HepG2 (cell line): ENCODE measurements around the gene UBAP2. TPM values are rescaled to one million over a fixed set of nuclear protein-coding genes. Genes with fewer than 3 reads are reported as not detected.
A peak's percentile ranks its signal among the peaks of the same experiment; 100 is the strongest.

ENCODE experiments used
- CC2D1A ChIP-seq: sonication (generic); formaldehyde crosslinking; IDR thresholded peaks from 2 replicates; pipeline ENCODE4 v1.8.1; 2023; ENCODE audit warnings: mild to moderate bottlenecking, missing genetic modification reagents
- CCDC6 ChIP-seq: sonication (generic); formaldehyde crosslinking; IDR thresholded peaks from 2 replicates; pipeline ENCODE4 v1.8.1; 2022; ENCODE audit warnings: mild to moderate bottlenecking, missing genetic modification reagents, moderate library complexity
- LCORL ChIP-seq, 2 experiments: fragments of 450-650 bp in 1 of 2; sonication (generic) in 1 of 2; formaldehyde crosslinking in 1 of 2; IDR thresholded peaks; 2 replicates each; pipeline versions ENCODE4 v1.5.0 to v1.6.1; 2017 to 2020; ENCODE audit warnings: antibody characterized with exemption in 1 of 2, missing genetic modification reagents in 1 of 2
- MIER3 ChIP-seq: IDR thresholded peaks from 2 replicates; pipeline ENCODE4 v1.6.1; 2016; ENCODE audit warnings: missing compliant biosample characterization, borderline replicate concordance
- MTA3 ChIP-seq: sonication (generic); formaldehyde crosslinking; IDR thresholded peaks from 2 replicates; pipeline ENCODE4 v1.4.0; 2020; ENCODE audit warnings: missing genetic modification reagents
- RXRA ChIP-seq: sonication (generic); formaldehyde crosslinking; IDR thresholded peaks from 2 replicates; pipeline ENCODE4 v1.5.1; 2020; ENCODE audit warnings: missing genetic modification reagents
- SALL1 ChIP-seq: sonication (generic); formaldehyde crosslinking; IDR thresholded peaks from 2 replicates; pipeline ENCODE4 v1.8.0; 2022; ENCODE audit warnings: mild to moderate bottlenecking, missing genetic modification reagents
- SIX1 ChIP-seq: sonication (generic); formaldehyde crosslinking; IDR thresholded peaks from 2 replicates; pipeline ENCODE4 v1.4.0; 2020; ENCODE audit warnings: missing genetic modification reagents, borderline replicate concordance
- SP140L ChIP-seq: sonication (generic); formaldehyde crosslinking; IDR thresholded peaks from 2 replicates; pipeline ENCODE4 v1.4.0; 2020; ENCODE audit warnings: missing genetic modification reagents, borderline replicate concordance
- ZFP90 ChIP-seq: sonication (generic); formaldehyde crosslinking; IDR thresholded peaks from 2 replicates; pipeline ENCODE4 v1.8.0; 2022; ENCODE audit warnings: missing genetic modification reagents, mild to moderate bottlenecking, inconsistent platforms, borderline replicate concordance
- ZNF558 ChIP-seq: sonication (generic); formaldehyde crosslinking; IDR thresholded peaks from 2 replicates; pipeline ENCODE4 v1.9.0; 2022; ENCODE audit warnings: mild to moderate bottlenecking, missing genetic modification reagents, borderline replicate concordance
- ZNF607 ChIP-seq: sonication (generic); formaldehyde crosslinking; IDR thresholded peaks from 2 replicates; pipeline ENCODE4 v1.5.1; 2020; ENCODE audit warnings: missing genetic modification reagents, mild to moderate bottlenecking, borderline replicate concordance
- ZNF703 ChIP-seq: sonication (generic); formaldehyde crosslinking; IDR thresholded peaks from 2 replicates; pipeline ENCODE4 v1.5.1; 2020; ENCODE audit warnings: missing genetic modification reagents, mild to moderate bottlenecking, moderate library complexity, borderline replicate concordance
- ZNF878 ChIP-seq: sonication (generic); formaldehyde crosslinking; IDR thresholded peaks from 2 replicates; pipeline ENCODE4 v1.8.1; 2023; ENCODE audit warnings: mild to moderate bottlenecking, missing genetic modification reagents, moderate library complexity
- ZSCAN22 ChIP-seq: sonication (generic); formaldehyde crosslinking; IDR thresholded peaks from 2 replicates; pipeline ENCODE4 v1.4.0; 2020; ENCODE audit warnings: mild to moderate bottlenecking, missing genetic modification reagents
- polyA plus RNA-seq, 8 experiments: library from polyadenylated mRNA; depleted of rRNA in 3 of 8; stranded (reverse) in 7 of 8; unstranded in 1 of 8; fragments of >200 nt; fragmentation: Illumina TruSeq in 4 of 8; extraction: Trizol in 4 of 8; gene quantifications; 2 replicates each; pipeline versions ENCODE4 v1.2.1 to v1.2.3, GENCODE V29; 2011 to 2016; ENCODE audit warnings: low read depth in 4 of 8, missing spikeins in 1 of 8, mixed read lengths in 1 of 8; ENCODE audit not compliant: insufficient read depth in 1 of 8
- total RNA-seq, 5 experiments: library from RNA; depleted of rRNA; stranded (reverse); fragments of >200 nt; fragmentation: Illumina TruSeq; extraction: Trizol; gene quantifications; 2 replicates each; pipeline ENCODE4 v1.2.3, GENCODE V29; 2016; ENCODE audit warnings: low read depth in 1 of 5
- TF ChIP-seq, protein P1 (sequence below): sonication (generic); formaldehyde crosslinking; IDR thresholded peaks from 2 replicates; pipeline ENCODE4 v1.4.0; 2020; ENCODE audit warnings: missing genetic modification reagents, borderline replicate concordance
- TF ChIP-seq, protein P2 (sequence below): sonication (generic); formaldehyde crosslinking; IDR thresholded peaks from 2 replicates; pipeline ENCODE4 v1.8.1; 2023; ENCODE audit warnings: mild to moderate bottlenecking, missing genetic modification reagents, borderline replicate concordance
- TF ChIP-seq, protein P3 (sequence below): sonication (generic); formaldehyde crosslinking; IDR thresholded peaks from 2 replicates; pipeline ENCODE4 v1.4.0; 2020; ENCODE audit warnings: missing genetic modification reagents
- TF ChIP-seq, protein P4 (sequence below): sonication (generic); formaldehyde crosslinking; IDR thresholded peaks from 2 replicates; pipeline ENCODE4 v1.4.0; 2020; ENCODE audit warnings: missing genetic modification reagents, mild to moderate bottlenecking, borderline replicate concordance
- TF ChIP-seq, protein P5 (sequence below): sonication (generic); formaldehyde crosslinking; IDR thresholded peaks from 2 replicates; pipeline ENCODE4 v1.5.0; 2020; ENCODE audit warnings: mild to moderate bottlenecking, missing genetic modification reagents

UBAP2 gene
- total and polyA plus RNA-seq, 2 of the 13 experiments (the other 11 are each of a cell fraction or from before 2014, with no cell fraction given): 19.0 to 22.0 TPM

DNA sequence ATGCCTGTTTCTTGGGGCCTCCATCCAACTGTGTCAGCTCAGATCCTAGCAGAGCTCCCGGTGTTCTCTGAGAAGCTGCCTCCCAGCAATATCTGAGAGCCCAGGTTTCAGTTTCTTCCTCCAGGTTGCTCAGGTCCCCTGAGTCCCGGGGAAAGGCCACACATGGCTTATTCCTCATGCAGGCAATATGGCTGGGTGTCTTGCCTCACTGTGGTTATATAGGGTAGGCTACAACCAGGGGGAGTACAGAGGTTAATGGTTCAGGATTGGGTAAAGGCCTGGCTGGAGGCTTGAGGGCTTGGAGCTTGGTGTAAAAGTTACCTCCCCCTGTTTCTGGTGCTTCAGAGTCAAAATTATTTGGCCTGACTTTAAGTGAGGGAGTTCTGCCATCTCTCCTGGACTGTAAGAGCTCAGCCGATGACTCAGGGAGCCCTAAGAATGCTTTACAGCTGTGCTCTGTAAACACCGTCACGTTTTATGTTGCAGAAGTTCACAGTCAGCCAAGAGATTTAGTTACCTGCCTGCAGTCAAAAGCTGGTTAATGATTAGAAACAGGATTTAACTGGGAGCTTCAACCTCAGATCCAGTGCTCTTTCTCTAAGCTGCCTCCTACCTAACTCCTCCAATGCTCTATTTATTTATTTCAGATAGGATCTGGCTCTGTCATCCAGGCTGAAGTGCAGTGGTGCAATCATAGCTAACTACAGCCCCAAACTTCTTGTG, 24.3 kb upstream of the UBAP2 start (continued):
- no peak for TF ChIP-seq SP140L (CRISPR knock-in tag)
- TF ChIP-seq MTA3: no peak
- no peak; the same call in 1 of the 2 replicates for TF ChIP-seq RXRA
- no peak for TF ChIP-seq ZNF558 (CRISPR knock-in tag)
- no peak for TF ChIP-seq ZNF878
- TF ChIP-seq CC2D1A (CRISPR knock-in tag): no peak
- no peak for TF ChIP-seq CCDC6 (CRISPR knock-in tag)
- no peak for TF ChIP-seq ZNF703 (CRISPR knock-in tag)
- TF ChIP-seq, protein P1, sequence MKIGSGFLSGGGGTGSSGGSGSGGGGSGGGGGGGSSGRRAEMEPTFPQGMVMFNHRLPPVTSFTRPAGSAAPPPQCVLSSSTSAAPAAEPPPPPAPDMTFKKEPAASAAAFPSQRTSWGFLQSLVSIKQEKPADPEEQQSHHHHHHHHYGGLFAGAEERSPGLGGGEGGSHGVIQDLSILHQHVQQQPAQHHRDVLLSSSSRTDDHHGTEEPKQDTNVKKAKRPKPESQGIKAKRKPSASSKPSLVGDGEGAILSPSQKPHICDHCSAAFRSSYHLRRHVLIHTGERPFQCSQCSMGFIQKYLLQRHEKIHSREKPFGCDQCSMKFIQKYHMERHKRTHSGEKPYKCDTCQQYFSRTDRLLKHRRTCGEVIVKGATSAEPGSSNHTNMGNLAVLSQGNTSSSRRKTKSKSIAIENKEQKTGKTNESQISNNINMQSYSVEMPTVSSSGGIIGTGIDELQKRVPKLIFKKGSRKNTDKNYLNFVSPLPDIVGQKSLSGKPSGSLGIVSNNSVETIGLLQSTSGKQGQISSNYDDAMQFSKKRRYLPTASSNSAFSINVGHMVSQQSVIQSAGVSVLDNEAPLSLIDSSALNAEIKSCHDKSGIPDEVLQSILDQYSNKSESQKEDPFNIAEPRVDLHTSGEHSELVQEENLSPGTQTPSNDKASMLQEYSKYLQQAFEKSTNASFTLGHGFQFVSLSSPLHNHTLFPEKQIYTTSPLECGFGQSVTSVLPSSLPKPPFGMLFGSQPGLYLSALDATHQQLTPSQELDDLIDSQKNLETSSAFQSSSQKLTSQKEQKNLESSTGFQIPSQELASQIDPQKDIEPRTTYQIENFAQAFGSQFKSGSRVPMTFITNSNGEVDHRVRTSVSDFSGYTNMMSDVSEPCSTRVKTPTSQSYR (CRISPR knock-in tag): no peak; the same call in 1 of the 2 replicates
- peak; percentile 52; the same call in 1 of the 2 replicates for TF ChIP-seq SALL1 (CRISPR knock-in tag)
- TF ChIP-seq, protein P2, sequence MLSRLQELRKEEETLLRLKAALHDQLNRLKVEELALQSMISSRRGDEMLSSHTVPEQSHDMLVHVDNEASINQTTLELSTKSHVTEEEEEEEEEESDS (CRISPR knock-in tag): no peak
- TF ChIP-seq, protein P3, sequence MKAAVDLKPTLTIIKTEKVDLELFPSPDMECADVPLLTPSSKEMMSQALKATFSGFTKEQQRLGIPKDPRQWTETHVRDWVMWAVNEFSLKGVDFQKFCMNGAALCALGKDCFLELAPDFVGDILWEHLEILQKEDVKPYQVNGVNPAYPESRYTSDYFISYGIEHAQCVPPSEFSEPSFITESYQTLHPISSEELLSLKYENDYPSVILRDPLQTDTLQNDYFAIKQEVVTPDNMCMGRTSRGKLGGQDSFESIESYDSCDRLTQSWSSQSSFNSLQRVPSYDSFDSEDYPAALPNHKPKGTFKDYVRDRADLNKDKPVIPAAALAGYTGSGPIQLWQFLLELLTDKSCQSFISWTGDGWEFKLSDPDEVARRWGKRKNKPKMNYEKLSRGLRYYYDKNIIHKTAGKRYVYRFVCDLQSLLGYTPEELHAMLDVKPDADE (CRISPR knock-in tag): no peak
- no peak for TF ChIP-seq LCORL (IDR thresholded peaks at IDR 0.05)
- TF ChIP-seq LCORL (CRISPR knock-in tag; IDR thresholded peaks at IDR 0.05): peak; percentile 67
- TF ChIP-seq MIER3 (CRISPR knock-in tag): peak; percentile 75; the same call in 1 of the 2 replicates
- TF ChIP-seq, protein P4, sequence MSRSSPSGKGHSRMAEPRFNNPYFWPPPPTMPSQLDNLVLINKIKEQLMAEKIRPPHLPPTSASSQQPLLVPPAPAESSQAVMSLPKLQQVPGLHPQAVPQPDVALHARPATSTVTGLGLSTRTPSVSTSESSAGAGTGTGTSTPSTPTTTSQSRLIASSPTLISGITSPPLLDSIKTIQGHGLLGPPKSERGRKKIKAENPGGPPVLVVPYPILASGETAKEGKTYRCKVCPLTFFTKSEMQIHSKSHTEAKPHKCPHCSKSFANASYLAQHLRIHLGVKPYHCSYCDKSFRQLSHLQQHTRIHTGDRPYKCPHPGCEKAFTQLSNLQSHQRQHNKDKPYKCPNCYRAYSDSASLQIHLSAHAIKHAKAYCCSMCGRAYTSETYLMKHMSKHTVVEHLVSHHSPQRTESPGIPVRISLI (CRISPR knock-in tag): no peak
- TF ChIP-seq ZNF607 (CRISPR knock-in tag): no peak
- TF ChIP-seq, protein P5, sequence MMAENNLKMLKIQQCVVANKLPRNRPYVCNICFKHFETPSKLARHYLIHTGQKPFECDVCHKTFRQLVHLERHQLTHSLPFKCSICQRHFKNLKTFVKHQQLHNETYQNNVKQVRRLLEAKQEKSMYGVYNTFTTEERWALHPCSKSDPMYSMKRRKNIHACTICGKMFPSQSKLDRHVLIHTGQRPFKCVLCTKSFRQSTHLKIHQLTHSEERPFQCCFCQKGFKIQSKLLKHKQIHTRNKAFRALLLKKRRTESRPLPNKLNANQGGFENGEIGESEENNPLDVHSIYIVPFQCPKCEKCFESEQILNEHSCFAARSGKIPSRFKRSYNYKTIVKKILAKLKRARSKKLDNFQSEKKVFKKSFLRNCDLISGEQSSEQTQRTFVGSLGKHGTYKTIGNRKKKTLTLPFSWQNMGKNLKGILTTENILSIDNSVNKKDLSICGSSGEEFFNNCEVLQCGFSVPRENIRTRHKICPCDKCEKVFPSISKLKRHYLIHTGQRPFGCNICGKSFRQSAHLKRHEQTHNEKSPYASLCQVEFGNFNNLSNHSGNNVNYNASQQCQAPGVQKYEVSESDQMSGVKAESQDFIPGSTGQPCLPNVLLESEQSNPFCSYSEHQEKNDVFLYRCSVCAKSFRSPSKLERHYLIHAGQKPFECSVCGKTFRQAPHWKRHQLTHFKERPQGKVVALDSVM (CRISPR knock-in tag): no peak
- TF ChIP-seq ZSCAN22: no peak
- TF ChIP-seq SIX1: peak; percentile 95
- TF ChIP-seq ZFP90 (CRISPR knock-in tag): peak; percentile 43; the same call in 1 of the 2 replicates
